ENCODE measurements around the gene RMDN2.

The RMDN2 gene, protein sequence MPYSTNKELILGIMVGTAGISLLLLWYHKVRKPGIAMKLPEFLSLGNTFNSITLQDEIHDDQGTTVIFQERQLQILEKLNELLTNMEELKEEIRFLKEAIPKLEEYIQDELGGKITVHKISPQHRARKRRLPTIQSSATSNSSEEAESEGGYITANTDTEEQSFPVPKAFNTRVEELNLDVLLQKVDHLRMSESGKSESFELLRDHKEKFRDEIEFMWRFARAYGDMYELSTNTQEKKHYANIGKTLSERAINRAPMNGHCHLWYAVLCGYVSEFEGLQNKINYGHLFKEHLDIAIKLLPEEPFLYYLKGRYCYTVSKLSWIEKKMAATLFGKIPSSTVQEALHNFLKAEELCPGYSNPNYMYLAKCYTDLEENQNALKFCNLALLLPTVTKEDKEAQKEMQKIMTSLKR

GRCh38 chr2:37925063-37925897 is at the start of gene RMDN2:
RMDN2 (plus strand) TSS chr2:37925287; CDS start chr2:37929278, 3,991 bp downstream.
- peak; percentile 61 for DNase-seq (ENCODE audit: low read depth)

GRCh38 chr2:37875403-37875906 is 49.6 kb upstream of the RMDN2 start:
- no peak for DNase-seq (ENCODE audit: low read depth)

- DNase-seq (ENCODE audit: low read depth): no peak
Observed at GRCh38 chr2:37876227-37876626, 48.9 kb upstream of the RMDN2 start.

DNA sequence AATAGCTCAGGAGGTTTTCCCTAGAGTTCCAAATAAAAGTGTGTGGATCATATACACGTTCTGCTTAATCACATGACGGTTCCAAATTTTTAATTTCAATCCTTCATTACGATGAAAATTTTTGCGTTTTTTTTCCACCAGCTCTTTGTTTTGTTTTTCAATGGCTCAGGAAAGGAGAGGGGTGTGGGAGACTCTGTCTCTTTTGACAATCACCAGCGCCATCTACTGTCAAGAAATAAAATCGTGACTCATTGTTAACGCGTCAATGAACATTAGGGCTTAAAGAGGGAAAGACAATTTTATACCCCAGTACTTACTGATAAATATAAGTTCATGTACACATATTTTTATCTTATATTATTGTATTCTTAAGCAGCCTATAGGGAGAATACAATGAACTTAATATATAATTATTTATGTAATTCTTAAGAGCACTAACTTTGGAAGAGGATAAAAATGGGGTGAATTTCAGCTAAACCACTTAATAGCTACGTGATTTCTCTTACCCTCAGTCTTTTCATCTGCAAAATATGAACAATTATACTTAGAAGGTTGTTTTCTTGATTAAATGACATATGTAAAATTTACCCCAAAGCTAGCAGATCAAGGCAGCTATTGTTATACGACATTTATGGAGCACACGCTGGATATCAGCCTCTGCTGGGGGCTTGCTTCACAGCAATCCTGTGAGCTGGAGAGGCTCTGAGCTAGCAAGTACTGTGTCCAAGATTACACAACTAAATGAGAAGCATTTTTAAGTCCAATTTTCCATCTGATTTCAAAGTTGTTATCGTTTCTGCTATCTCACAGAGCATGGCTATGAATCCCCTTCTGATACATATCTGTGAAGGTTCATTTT is 47.4 kb upstream of the RMDN2 start:
- no peak for DNase-seq (ENCODE audit: low read depth)

DNA sequence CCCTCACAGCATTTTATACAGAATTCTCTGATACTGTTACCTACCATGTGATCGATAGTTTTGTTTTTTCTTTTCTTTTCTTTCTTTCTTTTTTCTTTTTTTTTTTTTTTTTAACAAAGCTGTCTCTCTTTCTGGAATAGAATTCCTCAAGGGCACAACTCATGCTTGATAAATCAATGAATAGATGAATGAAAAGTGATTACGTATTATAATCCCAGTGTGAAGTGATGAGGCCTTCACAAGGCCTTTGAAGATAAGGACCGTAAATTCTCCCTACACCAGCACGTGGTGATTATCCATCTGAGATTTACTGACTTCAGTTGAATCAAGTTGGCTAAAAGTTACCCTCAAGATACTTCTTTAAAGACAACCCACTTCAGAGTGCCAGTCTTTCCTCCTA is 46.6 kb upstream of the RMDN2 start:
- DNase-seq (ENCODE audit: low read depth): no peak

DNA sequence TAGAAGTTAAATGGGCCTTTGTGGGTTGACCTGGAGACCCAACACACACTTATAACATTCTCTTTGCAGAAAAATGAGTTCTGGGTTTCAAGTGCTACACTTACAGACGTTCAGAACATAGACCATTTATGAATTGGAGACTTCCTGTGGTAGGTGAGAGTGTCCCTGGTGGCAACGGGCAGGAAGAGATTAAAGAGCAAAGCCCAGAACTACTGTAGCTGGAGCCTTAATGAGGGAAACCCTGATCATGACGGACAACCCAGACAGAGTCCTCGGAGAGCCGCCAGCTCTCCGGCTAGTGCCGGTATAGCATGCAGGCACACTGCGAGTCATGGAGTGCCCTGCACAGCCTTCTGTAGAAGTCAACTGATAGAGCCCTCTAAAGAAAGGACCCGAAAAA is 44.5 kb upstream of the RMDN2 start:
- no peak for DNase-seq (ENCODE audit: low read depth)

GRCh38 chr2:37881397-37881796 is 43.7 kb upstream of the RMDN2 start:
- DNase-seq (ENCODE audit: low read depth): no peak

DNA sequence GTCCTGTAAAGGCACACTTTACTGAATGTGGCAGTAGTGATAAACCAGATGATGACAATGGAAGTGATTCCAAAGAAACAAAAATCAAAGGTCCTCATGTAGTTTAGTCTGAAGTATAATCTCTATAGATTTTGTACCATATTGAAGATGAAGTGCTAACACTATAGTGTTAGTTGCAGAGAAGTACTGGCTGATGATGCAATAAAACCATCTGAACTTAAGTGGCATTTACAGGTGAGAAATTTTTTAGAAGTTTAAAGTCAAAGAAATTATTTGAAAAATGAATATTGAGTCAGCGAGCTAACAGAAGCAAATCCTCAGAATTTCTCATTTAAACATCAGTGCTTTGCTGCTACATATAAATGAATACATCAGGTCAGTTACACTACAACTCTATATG is 43.1 kb upstream of the RMDN2 start:
- DNase-seq (ENCODE audit: low read depth): no peak

- DNase-seq (ENCODE audit: low read depth): no peak
Observed at GRCh38 chr2:37883518-37883917, 41.6 kb upstream of the RMDN2 start.

GRCh38 chr2:37885329-37885993 is 39.6 kb upstream of the RMDN2 start:
- DNase-seq (ENCODE audit: low read depth): no peak

DNA sequence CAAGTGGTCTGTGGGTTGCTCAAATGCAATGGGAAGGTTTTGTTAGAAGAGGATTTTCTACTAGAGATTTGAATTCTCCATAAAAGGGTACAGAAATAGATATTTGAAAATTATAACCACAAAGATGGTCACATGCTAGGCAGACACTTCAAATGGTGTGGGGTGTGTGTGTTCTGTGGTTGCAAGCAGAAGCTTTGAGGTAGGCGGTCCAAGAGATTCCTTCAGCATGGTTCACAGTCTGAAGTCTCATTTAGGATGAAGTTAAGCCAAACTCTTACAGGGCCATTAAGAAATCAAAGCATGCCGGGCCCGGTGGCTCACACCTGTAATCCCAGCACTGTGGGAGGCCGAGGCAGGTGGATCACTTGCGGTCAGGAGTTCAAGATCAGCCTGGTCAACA is 38.3 kb upstream of the RMDN2 start:
- no peak for DNase-seq (ENCODE audit: low read depth)

DNA sequence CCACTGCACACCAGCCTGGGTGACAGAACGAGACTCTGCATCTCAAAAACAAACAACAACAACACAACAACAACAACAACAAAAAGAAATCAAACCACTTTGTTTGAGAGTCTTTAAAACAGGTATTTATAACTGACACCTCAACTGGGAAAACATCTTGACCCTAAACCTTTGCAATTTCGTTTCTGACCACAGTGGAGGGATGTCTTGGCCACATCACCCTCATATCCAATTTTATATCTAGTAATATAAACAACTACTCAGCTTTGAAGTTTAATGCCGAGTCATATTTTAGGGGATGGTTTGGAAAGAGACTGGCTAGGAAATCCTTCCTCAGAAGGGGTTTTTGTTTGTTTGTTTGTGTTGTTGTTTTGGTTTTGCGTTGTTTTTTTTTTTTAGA is 37.8 kb upstream of the RMDN2 start:
- DNase-seq (ENCODE audit: low read depth): no peak

GRCh38 chr2:37890893-37891495 is 34.1 kb upstream of the RMDN2 start:
- peak; percentile 38 for DNase-seq (ENCODE audit: low read depth)

DNA sequence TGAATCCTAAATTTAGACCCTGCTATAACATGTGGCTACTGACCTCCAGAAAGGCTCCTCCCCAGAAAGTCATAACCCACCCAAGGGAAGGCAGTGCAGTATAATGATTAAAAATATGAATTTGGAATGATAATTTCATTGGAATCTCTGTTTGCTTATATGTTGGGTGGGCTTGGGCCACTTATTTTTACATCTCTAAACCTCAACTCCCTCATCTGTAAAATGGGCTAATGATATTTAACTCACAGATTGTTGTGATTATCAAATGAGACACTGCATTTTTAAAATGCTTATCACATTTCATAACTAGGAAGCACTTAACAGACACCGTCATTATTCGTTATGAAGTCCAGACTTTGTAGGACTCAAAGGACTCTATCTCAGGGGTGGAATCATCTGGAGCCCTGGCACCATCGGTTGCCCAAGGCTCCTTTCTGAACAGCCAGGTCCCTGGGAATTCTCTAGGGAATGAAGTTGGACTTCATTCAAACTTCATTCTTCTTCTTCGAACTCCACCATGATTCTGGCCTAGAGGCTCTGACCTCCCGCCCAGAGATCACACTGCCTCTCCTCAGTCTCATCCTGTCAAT is 33.1 kb upstream of the RMDN2 start:
- no peak for DNase-seq (ENCODE audit: low read depth)

DNA sequence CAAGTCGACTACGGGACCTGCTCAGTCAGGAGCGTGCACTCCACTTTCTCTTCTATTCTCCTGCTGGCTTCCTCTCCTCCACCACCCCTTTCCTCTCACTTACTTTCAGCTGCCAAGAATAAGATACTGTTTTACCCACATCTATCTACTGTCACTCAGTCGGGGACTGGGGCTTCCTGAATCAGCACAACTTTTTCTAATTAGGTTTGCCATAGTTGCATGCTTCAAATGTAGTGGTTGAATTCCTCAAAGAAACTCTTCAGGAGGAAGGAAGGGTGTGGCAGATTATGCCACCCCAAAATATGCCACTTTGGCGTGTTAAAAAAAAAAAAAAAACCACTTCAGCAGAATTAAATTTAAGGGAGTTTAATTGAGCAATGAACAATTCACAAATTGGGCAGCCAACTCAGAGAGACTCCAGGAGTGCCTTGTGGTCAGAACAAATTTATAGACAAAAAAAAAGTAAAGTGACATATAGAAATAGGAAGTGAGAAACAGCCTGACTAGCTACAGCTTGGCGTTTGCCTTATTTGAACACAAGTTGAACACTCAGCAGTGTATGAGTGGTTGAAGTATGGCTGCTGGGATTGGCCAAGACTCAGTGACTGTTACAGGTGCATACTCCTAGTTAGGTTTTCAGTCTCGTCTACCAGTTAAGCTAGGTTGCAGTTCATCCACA is 32.5 kb upstream of the RMDN2 start:
- no peak for DNase-seq (ENCODE audit: low read depth)

- no peak for DNase-seq (ENCODE audit: low read depth)
Observed at GRCh38 chr2:37893327-37893726, 31.8 kb upstream of the RMDN2 start.

DNA sequence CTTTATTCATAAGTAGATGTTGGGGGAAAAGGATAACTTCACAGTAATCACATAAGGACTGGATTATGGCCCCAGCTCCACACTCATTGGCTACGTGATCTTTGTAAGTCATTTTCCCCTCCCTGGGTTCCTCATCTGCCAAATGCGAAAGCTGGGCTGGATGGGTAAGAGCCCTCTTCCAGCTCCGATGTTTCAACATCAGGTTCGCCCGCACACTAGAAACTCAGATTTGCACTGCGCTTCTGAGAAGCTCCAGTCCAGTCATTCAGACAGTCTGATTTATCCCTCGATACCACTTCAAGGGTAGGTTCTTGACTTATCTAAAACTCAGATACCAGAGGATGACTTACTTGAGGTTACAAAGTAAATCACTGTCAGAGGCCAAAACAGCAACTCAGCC is 31.0 kb upstream of the RMDN2 start:
- DNase-seq (ENCODE audit: low read depth): no peak

- DNase-seq (ENCODE audit: low read depth): no peak
Observed at GRCh38 chr2:37894601-37895000, 30.5 kb upstream of the RMDN2 start.

DNA sequence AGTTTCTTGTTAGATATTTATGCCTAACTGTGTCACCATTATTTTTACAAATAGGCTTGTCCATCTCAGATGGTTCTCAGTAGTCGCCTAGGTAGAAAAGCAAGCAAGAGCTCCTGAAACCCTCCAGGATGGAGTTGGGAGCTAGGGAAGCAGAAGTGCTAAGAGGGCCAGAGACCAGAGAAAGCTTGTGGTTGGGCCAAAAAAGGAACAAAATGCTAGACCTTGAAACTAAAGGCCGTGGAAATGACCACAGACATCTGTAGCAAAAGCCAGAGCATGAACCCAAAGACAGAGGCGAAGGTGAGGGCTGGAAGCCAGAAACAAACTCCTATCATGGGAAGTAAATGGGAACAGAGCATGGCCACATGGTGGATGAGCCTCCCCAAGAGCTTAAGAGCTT is 29.9 kb upstream of the RMDN2 start:
- no peak for DNase-seq (ENCODE audit: low read depth)

GRCh38 chr2:37896319-37896718 is 28.8 kb upstream of the RMDN2 start:
- DNase-seq (ENCODE audit: low read depth): no peak

Measured in stimulated activated CD8-positive, alpha-beta memory T cell treated with anti-CD3 and anti-CD28 coated beads, Interleukin-12 subunit alpha, Interleukin-12 subunit beta, amount 100 ng/mL, for 1 hour (primary cell).